HG02938 (cell line): ENCODE measurements around the gene ARMC7.
"Not testable (repeated sequence)": the region's sequence is repeated elsewhere in the genome, so short reads cannot be mapped to it uniquely, and the experiment has no call there.

Source experiments
- ATAC-seq: cut with Tn5 transposase; IDR thresholded peaks from one replicate; pipeline ENCODE4 v1.9.1; 2021; ENCODE audit warnings: mild to moderate bottlenecking, moderate library complexity; ENCODE audit not compliant: unreplicated experiment

The ARMC7 gene

GRCh38 chr17:75127936-75128335 lies 18.2 kb downstream of the ARMC7 start:
- ATAC-seq: not testable (repeated sequence)

GRCh38 chr17:75128694-75129505 lies 19.1 kb downstream of the ARMC7 start:
- no peak for ATAC-seq

- no peak for ATAC-seq
These were observed 19.8 kb downstream of the ARMC7 start for GRCh38 chr17:75129576-75129975.

- ATAC-seq: no peak
These were observed 20.4 kb downstream of the ARMC7 start for GRCh38 chr17:75130059-75130631.

- peak; percentile 17 for ATAC-seq
These were observed 21.0 kb downstream of the ARMC7 start for GRCh38 chr17:75130632-75131277.

- peak; percentile 76 for ATAC-seq
These were observed 21.7 kb downstream of the ARMC7 start, which contains the start of gene NT5C for GRCh38 chr17:75131278-75132017. Gene NT5C (minus strand): TSS chr17:75131742. CDS start chr17:75131707, 35 bp downstream.

- not testable (repeated sequence) for ATAC-seq
These were observed 22.5 kb downstream of the ARMC7 start for GRCh38 chr17:75132018-75133000.

GRCh38 chr17:75133001-75133400 lies 23.2 kb downstream of the ARMC7 start:
- no peak for ATAC-seq

GRCh38 chr17:75133607-75134347 lies 24.0 kb downstream of the ARMC7 start:
- not testable (repeated sequence) for ATAC-seq

- no peak for ATAC-seq
These were observed 25.7 kb downstream of the ARMC7 start for GRCh38 chr17:75135452-75135851.

- ATAC-seq: no peak
These were observed 26.2 kb downstream of the ARMC7 start for GRCh38 chr17:75135946-75136345.

GRCh38 chr17:75137762-75138161 lies 28.0 kb downstream of the ARMC7 start:
- not testable (repeated sequence) for ATAC-seq

- no peak for ATAC-seq
These were observed 28.8 kb downstream of the ARMC7 start for GRCh38 chr17:75138519-75138918.

- ATAC-seq: no peak
These were observed 32.6 kb downstream of the ARMC7 start for GRCh38 chr17:75142236-75142971.

GRCh38 chr17:75144816-75145512 lies 35.2 kb downstream of the ARMC7 start:
- ATAC-seq: no peak

- no peak for ATAC-seq
These were observed 36.8 kb downstream of the ARMC7 start for GRCh38 chr17:75146592-75146991.

GRCh38 chr17:75147878-75148546 lies 38.2 kb downstream of the ARMC7 start:
- no peak for ATAC-seq
